H1 (cell line): Measurements from ENCODE around the gene ADRB1.

Experiments
- CTCF ChIP-seq, 3 experiments: IDR thresholded peaks; 1 replicate in 2 of 3; 2 replicates in 1 of 3; pipeline versions ENCODE4 v1.5.1 to v1.6.1; 2011; ENCODE audit warnings: low read length in 3 of 3, mild to moderate bottlenecking in 3 of 3, inconsistent platforms in 2 of 3, low read depth in 1 of 3, moderate library complexity in 1 of 3; ENCODE audit not compliant: insufficient read depth in 1 of 3; ENCODE audit errors: control extremely low read depth in 1 of 3
- GABPA ChIP-seq: IDR thresholded peaks from 2 replicates; pipeline ENCODE4 v1.6.1; 2011; ENCODE audit warnings: mild to moderate bottlenecking, low read length, moderate library complexity, borderline replicate concordance; ENCODE audit not compliant: insufficient read depth
- POLR2A ChIP-seq, 2 experiments: IDR thresholded peaks; 1 replicate in 1 of 2; 2 replicates in 1 of 2; pipeline ENCODE4 v1.6.1; 2011; ENCODE audit warnings: low read depth in 2 of 2, low read length in 2 of 2, mild to moderate bottlenecking in 2 of 2; ENCODE audit errors: control extremely low read depth in 1 of 2
- ZNF274 ChIP-seq: IDR thresholded peaks from 2 replicates; pipeline ENCODE4 v1.7.0; 2012; ENCODE audit warnings: low read length, borderline replicate concordance; ENCODE audit errors: extremely low read depth

- TF ChIP-seq CTCF (IDR thresholded peaks at IDR 0.05; ENCODE audit: control extremely low read depth in 1 of 3, insufficient read depth in 1 of 3, low read depth in 1 of 3, low read length in 3 of 3) (no peak), POLR2A (IDR thresholded peaks at IDR 0.05; ENCODE audit: control extremely low read depth in 1 of 2, low read depth in 2 of 2, low read length in 2 of 2) (no peak), GABPA (no peak), ZNF274 (no peak)
These were observed 20.7 kb downstream of the ADRB1 start for GRCh38 chr10:114064151-114065048.
